ENCODE measurements around the gene AGAP2. TPM values are rescaled to one million over a fixed set of nuclear protein-coding genes. Genes with fewer than 3 reads are reported as not detected.

Gene AGAP2
- total and polyA plus RNA-seq, 9 of the 15 experiments (the other 6 are each of a cell fraction or from before 2014, with no cell fraction given): 0.04 to 0.77 (median 0.28) TPM; not detected in 1

DNA sequence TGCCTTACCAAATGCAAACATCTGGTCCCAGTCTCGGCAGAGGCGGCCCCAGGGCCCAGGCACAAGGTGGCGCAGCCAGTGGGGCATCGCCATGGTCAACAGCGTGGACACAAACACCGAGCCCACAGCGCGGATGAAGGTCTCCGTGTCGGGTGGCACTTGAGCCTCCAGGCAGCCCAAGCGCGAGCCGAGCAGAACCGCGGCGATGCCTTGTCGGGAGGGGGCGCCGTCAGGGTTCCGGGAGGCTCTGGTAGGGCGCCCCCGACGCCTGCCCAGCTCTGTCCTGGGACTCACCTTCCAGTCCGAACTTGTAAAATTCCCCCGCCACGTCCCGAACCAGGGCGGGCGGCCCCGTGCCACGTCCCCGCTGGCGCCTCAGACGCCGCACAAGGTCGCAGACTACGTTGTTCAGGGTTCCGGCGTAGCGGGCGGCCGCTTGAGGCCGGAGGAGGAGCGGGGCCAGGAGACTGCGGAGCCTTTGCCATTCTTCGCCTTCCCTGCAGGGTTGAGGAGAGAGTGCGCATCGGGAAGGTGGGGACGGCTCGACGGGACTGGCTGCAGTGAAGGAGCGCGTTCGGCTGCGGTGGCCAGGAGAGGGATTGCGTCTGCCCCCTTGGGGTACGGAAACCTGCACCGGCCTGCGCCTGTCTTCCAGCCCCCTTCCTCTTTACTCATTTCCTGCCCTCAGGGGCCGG lies 26.6 kb upstream of the AGAP2 start (continued):
- TF ChIP-seq FOXM1 (IDR thresholded peaks at IDR 0.05; ENCODE audit: low read depth): no peak
- TF ChIP-seq FOXM1 (CRISPR knock-in tag; IDR thresholded peaks at IDR 0.05; ENCODE audit: low read depth): no peak
- TF ChIP-seq GTF2A2 (tag; IDR thresholded peaks at IDR 0.05): no peak
- no peak for TF ChIP-seq ZNF586 (CRISPR knock-in tag; conservative IDR thresholded peaks at IDR 0.05)
- no peak for TF ChIP-seq SP2 (IDR thresholded peaks at IDR 0.05; ENCODE audit: extremely low read depth, low read depth, low read length, poor library complexity, severe bottlenecking)
- TF ChIP-seq JUND (IDR thresholded peaks at IDR 0.05; ENCODE audit: borderline replicate concordance, low read depth, low read length): no peak
- no peak for TF ChIP-seq JUND (tag; IDR thresholded peaks at IDR 0.05; ENCODE audit: borderline replicate concordance, low read depth, low read length)
- TF ChIP-seq, protein P1, sequence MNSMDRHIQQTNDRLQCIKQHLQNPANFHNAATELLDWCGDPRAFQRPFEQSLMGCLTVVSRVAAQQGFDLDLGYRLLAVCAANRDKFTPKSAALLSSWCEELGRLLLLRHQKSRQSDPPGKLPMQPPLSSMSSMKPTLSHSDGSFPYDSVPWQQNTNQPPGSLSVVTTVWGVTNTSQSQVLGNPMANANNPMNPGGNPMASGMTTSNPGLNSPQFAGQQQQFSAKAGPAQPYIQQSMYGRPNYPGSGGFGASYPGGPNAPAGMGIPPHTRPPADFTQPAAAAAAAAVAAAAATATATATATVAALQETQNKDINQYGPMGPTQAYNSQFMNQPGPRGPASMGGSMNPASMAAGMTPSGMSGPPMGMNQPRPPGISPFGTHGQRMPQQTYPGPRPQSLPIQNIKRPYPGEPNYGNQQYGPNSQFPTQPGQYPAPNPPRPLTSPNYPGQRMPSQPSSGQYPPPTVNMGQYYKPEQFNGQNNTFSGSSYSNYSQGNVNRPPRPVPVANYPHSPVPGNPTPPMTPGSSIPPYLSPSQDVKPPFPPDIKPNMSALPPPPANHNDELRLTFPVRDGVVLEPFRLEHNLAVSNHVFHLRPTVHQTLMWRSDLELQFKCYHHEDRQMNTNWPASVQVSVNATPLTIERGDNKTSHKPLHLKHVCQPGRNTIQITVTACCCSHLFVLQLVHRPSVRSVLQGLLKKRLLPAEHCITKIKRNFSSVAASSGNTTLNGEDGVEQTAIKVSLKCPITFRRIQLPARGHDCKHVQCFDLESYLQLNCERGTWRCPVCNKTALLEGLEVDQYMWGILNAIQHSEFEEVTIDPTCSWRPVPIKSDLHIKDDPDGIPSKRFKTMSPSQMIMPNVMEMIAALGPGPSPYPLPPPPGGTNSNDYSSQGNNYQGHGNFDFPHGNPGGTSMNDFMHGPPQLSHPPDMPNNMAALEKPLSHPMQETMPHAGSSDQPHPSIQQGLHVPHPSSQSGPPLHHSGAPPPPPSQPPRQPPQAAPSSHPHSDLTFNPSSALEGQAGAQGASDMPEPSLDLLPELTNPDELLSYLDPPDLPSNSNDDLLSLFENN (IDR thresholded peaks at IDR 0.05; ENCODE audit: low read depth in 2 of 2, low read length in 2 of 2): no peak
- no peak for TF ChIP-seq ZNF75A (CRISPR knock-in tag; IDR thresholded peaks at IDR 0.05)
- no peak for TF ChIP-seq ZNF780A (CRISPR knock-in tag; IDR thresholded peaks at IDR 0.05)
- TF ChIP-seq FOSL1 (tag; conservative IDR thresholded peaks at IDR 0.05): no peak
